GM18517 (cell line): ENCODE data around the gene TTC13.
"Not testable (repeated sequence)": the region's sequence is repeated elsewhere in the genome, so short reads cannot be mapped to it uniquely, and the experiment has no call there.

Experiments
- ATAC-seq: cut with Tn5 transposase; IDR thresholded peaks from one replicate; pipeline ENCODE4 v1.9.1; 2021; ENCODE audit warnings: mild to moderate bottlenecking, moderate library complexity; ENCODE audit not compliant: unreplicated experiment

TTC13 gene

GRCh38 chr1:230992100-230992774 is 13.6 kb upstream of the TTC13 start:
- ATAC-seq, result no peak

- ATAC-seq, result no peak
Measured at GRCh38 chr1:230987448-230987847, 8.8 kb upstream of the TTC13 start.

GRCh38 chr1:230986976-230987375 is 8.3 kb upstream of the TTC13 start:
- ATAC-seq, result no peak

- no peak for ATAC-seq
Measured at GRCh38 chr1:230985711-230986110, 7.0 kb upstream of the TTC13 start.

GRCh38 chr1:230984622-230985515 is 6.2 kb upstream of the TTC13 start:
- not testable (repeated sequence) for ATAC-seq

- ATAC-seq, result no peak
Measured at GRCh38 chr1:230983811-230984210, 5.2 kb upstream of the TTC13 start.

- ATAC-seq, result no peak
Measured at GRCh38 chr1:230982696-230983095, 4.0 kb upstream of the TTC13 start.

GRCh38 chr1:230979952-230980351 is 1.3 kb upstream of the TTC13 start:
- ATAC-seq, result no peak

- no peak for ATAC-seq
Measured at GRCh38 chr1:230979389-230979716, 692 bp upstream of the TTC13 start.

GRCh38 chr1:230977761-230978490 is 735 bp downstream of the TTC13 start:
- ATAC-seq, result peak; percentile 2

GRCh38 chr1:230976825-230977747 is 1.6 kb downstream of the TTC13 start:
- no peak for ATAC-seq

GRCh38 chr1:230976360-230976759 is 2.3 kb downstream of the TTC13 start:
- ATAC-seq, result no peak

- no peak for ATAC-seq
Measured at GRCh38 chr1:230975636-230976035, 3.0 kb downstream of the TTC13 start.

- peak; percentile 76 for ATAC-seq
Measured at GRCh38 chr1:230972855-230973271, 5.8 kb downstream of the TTC13 start.

- ATAC-seq, result no peak
Measured at GRCh38 chr1:230971771-230972170, 6.9 kb downstream of the TTC13 start.

GRCh38 chr1:230970432-230970831 is 8.2 kb downstream of the TTC13 start:
- no peak for ATAC-seq

GRCh38 chr1:230966358-230966873 is 12.2 kb downstream of the TTC13 start:
- no peak for ATAC-seq

GRCh38 chr1:230965535-230965934 is 13.1 kb downstream of the TTC13 start:
- ATAC-seq, result no peak

- ATAC-seq, result no peak
Measured at GRCh38 chr1:230964896-230965295, 13.8 kb downstream of the TTC13 start.

- no peak for ATAC-seq
Measured at GRCh38 chr1:230958370-230958769, 20.3 kb downstream of the TTC13 start.
